Stomach (tissue), 9 donors: ENCODE results near the gene TLCD2. TPM values are rescaled to one million over a fixed set of nuclear protein-coding genes. Genes with fewer than 3 reads are reported as not detected.
A peak's percentile ranks its signal among the peaks of the same experiment; 100 is the strongest.

Source experiments
- DNase-seq, 2 donors: peaks; one replicate each; pipeline versions ENCODE4 v3.0.0 to v3.0.0-alpha.2; 2013 to 2019
- H3K27ac ChIP-seq, 5 donors: fragments of 200-600 bp in 4 of 5; sonication (generic) in 4 of 5; one replicate each; pipeline ENCODE4 v1.5.1; 2013 to 2019; ENCODE audit warnings: mild to moderate bottlenecking in 1 of 5, moderate library complexity in 1 of 5
- H3K27me3 ChIP-seq, 3 donors: fragments of 200-600 bp; sonication (generic); one replicate each; pipeline ENCODE4 v1.5.1; 2017 to 2019; ENCODE audit warnings: mixed run types in 1 of 3
- H3K36me3 ChIP-seq, 4 donors: fragments of 200-600 bp; sonication (generic); 1 replicate in 3 of 4; 2 replicates in 1 of 4; pipeline ENCODE4 v1.5.1; 2016 to 2019
- H3K4me1 ChIP-seq, 4 donors: fragments of 200-600 bp; sonication (generic); one replicate each; pipeline ENCODE4 v1.5.1; 2016 to 2019
- H3K4me3 ChIP-seq, 4 donors: fragments of 200-600 bp; sonication (generic) in 3 of 4; one replicate each; pipeline ENCODE4 v1.5.1; 2016 to 2019; ENCODE audit warnings: mild to moderate bottlenecking in 1 of 4
- H3K9me3 ChIP-seq, 4 donors: fragments of 200-600 bp; sonication (generic); one replicate each; pipeline ENCODE4 v1.5.1; 2016 to 2019
- CTCF ChIP-seq, 7 experiments: fragments of 450-650 bp in 4 of 7; fragments of 200-600 bp in 3 of 7; sonication (generic) in 3 of 7; IDR thresholded peaks; one replicate each; pipeline ENCODE4 v1.5.1; 2016 to 2019; ENCODE audit warnings: antibody characterized with exemption in 7 of 7, control low read depth in 2 of 7, mild to moderate bottlenecking in 1 of 7
- EP300 ChIP-seq: sonication (generic); formaldehyde crosslinking; IDR thresholded peaks from one replicate; pipeline ENCODE4 v1.6.1; 2017; ENCODE audit warnings: antibody characterized with exemption
- POLR2A ChIP-seq, 4 donors: fragments of 450-650 bp; IDR thresholded peaks; one replicate each; pipeline ENCODE4 v1.6.1; 2016; ENCODE audit warnings: antibody characterized with exemption in 4 of 4, control low read depth in 2 of 4, mild to moderate bottlenecking in 1 of 4, moderate library complexity in 1 of 4
- POLR2AphosphoS5 ChIP-seq, 3 donors: sonication (generic); formaldehyde crosslinking; IDR thresholded peaks; one replicate each; pipeline ENCODE4 v1.6.1; 2016; ENCODE audit warnings: antibody characterized with exemption in 3 of 3
- WGBS, 5 donors: extraction: QIAGEN DNeasy Blood & Tissue Kit in 3 of 5; methylation state at CpG; one replicate each; pipeline versions ENCODE4 v1.1.5 to v1.1.7; 2013 to 2018; 5-methylcytosine and 5-hydroxymethylcytosine counted together
- intact Hi-C: fragments of 100-400 bp; cut with DNase I; formaldehyde crosslinking; loops from one replicate; pipeline ENCODE4 v1.15.1; 2023; ENCODE audit warnings: low total_unique reads
- polyA plus RNA-seq, 3 donors: library from polyadenylated mRNA; stranded (reverse); fragments of 200-250 nt; gene quantifications; one replicate each; pipeline ENCODE4 v1.2.3, GENCODE V29; 2013
- total RNA-seq, 5 donors: library from RNA; depleted of rRNA; stranded (reverse); fragments of >200 nt; gene quantifications; one replicate each; pipeline versions ENCODE4 v1.1.0 to v1.2.3, GENCODE V29; 2014 to 2016
- donor health status: healthy with polysubstance abuse.
- donor health status: Bipolar disorder and iron deficiency.
- donor health status: healthy.

Gene TLCD2
- total and polyA plus RNA-seq, 8 donors, result 2.8 to 9.6 (median 6.0) TPM

GRCh38 chr17:1720856-1721386, 10.7 kb upstream of the TLCD2 start:
- Histone ChIP-seq H3K36me3 (peaks cover 0 to 4% (median 1%) of the 10 kb centered on the region in 4 donors), H3K4me3 (no peak overlapping the region), H3K9me3 (no peaks in the 10 kb centered on the region), H3K27me3 (no peaks in the 10 kb centered on the region), H3K4me1 (peaks cover 37 to 56% (median 51%) of the 10 kb centered on the region in 4 donors), H3K27ac (peak overlapping the region in 3 of 5 donors; percentile 17 to 58 (median 51))
- 30 to 37% (median 36%) methylated on average over 11 of the region's 11 CpGs for WGBS, 5 donors
- DNase-seq, result peak; percentile 72 to 82
- intact Hi-C loops, result loop anchor here (10.0 kb wide), 1 partner anchor 54 kb away; no protein-coding TSS in a partner anchor
- TF ChIP-seq POLR2A (IDR thresholded peaks at IDR 0.05), result no peak
- peak in 1 of 3 donors; percentile 20 for TF ChIP-seq POLR2AphosphoS5 (IDR thresholded peaks at IDR 0.05)
- TF ChIP-seq CTCF (IDR thresholded peaks at IDR 0.05), result peak in 5 of 7 experiments; percentile 91 to 98 (median 94)

- no peak for TF ChIP-seq POLR2AphosphoS5 (IDR thresholded peaks at IDR 0.05)
- TF ChIP-seq CTCF (IDR thresholded peaks at IDR 0.05), result no peak
- no peak for TF ChIP-seq EP300
- TF ChIP-seq POLR2A (IDR thresholded peaks at IDR 0.05), result no peak
- Histone ChIP-seq H3K27ac (peak overlapping the region; percentile 6 to 100 (median 100)), H3K27me3 (no peaks in the 10 kb centered on the region), H3K4me3 (peak overlapping the region in 1 of 4 donors; percentile 45), H3K36me3 (peaks cover 2 to 8% (median 7%) of the 10 kb centered on the region in 4 donors), H3K9me3 (no peaks in the 10 kb centered on the region), H3K4me1 (peaks cover 31 to 54% (median 50%) of the 10 kb centered on the region in 4 donors)
- intact Hi-C loops, result no loop called here
- DNase-seq, result peak in 1 of 2 donors; percentile 16
- 68 to 79% (median 71%) methylated on average over 19 of the region's 19 CpGs for WGBS, 5 donors
Measured at GRCh38 chr17:1718362-1719165, 8.4 kb upstream of the TLCD2 start.

- DNase-seq, result peak; percentile 93 to 98
- H3K27ac ChIP-seq, result peak overlapping the region; percentile 97 to 100 (median 100)
- peaks cover 17 to 22% (median 21%) of the 10 kb centered on the region in 4 donors for H3K36me3 ChIP-seq
- H3K4me1 ChIP-seq, result peaks cover 43 to 60% (median 56%) of the 10 kb centered on the region in 4 donors
- peak overlapping the region; percentile 45 to 89 (median 65) for H3K4me3 ChIP-seq
- H3K9me3 ChIP-seq, result no peaks in the 10 kb centered on the region
- intact Hi-C loops, result no loop called here
- H3K27me3 ChIP-seq, result no peaks in the 10 kb centered on the region
- 0% methylated on average over 13 of the region's 13 CpGs for WGBS, 5 donors
- TF ChIP-seq CTCF (IDR thresholded peaks at IDR 0.05) (no peak), POLR2A (IDR thresholded peaks at IDR 0.05) (peak in 2 of 4 donors; percentile 7 to 18), POLR2AphosphoS5 (IDR thresholded peaks at IDR 0.05) (peak; percentile 92 to 94 (median 93)), EP300 (peak; percentile 38)
Measured at GRCh38 chr17:1716912-1717695, 6.9 kb upstream of the TLCD2 start.
